H1 (cell line): ENCODE data around the gene AKR7A2. TPM values are rescaled to one million over a fixed set of nuclear protein-coding genes. Genes with fewer than 3 reads are reported as not detected.

Experiments used
- NRF1 ChIP-seq: IDR thresholded peaks from 2 replicates; pipeline ENCODE4 v1.6.1; 2011; ENCODE audit warnings: mild to moderate bottlenecking, low read depth, low read length, improper control_type of control experiment
- SP2 ChIP-seq: IDR thresholded peaks from 2 replicates; pipeline ENCODE4 v1.6.1; 2012; ENCODE audit warnings: mild to moderate bottlenecking, low read length, inconsistent platforms
- polyA plus RNA-seq, 7 experiments: library from polyadenylated mRNA; depleted of rRNA in 3 of 7; stranded (reverse) in 5 of 7; unstranded in 2 of 7; fragments of >200 nt in 5 of 7; fragments of 200-250 nt in 2 of 7; gene quantifications; 1 replicate in 5 of 7; 2 replicates in 1 of 7; 4 replicates in 1 of 7; pipeline versions ENCODE4 v1.2.1 to v1.2.3, GENCODE V29; 2011 to 2013; ENCODE audit warnings: missing spikeins in 2 of 7, mixed read lengths in 2 of 7
- total RNA-seq: library from RNA; stranded (reverse); fragmentation: NEBNext Ultra II Directional; extraction: Animal tissue kit (Norgen Biotek cat#: 25700); gene quantifications from 2 replicates; pipeline ENCODE4 v1.2.1, GENCODE V29; 2021

The AKR7A2 gene
- total and polyA plus RNA-seq, 2 of the 8 experiments (the other 6 are each of a cell fraction or from before 2014, with no cell fraction given): 32.0 to 48.3 TPM

DNA sequence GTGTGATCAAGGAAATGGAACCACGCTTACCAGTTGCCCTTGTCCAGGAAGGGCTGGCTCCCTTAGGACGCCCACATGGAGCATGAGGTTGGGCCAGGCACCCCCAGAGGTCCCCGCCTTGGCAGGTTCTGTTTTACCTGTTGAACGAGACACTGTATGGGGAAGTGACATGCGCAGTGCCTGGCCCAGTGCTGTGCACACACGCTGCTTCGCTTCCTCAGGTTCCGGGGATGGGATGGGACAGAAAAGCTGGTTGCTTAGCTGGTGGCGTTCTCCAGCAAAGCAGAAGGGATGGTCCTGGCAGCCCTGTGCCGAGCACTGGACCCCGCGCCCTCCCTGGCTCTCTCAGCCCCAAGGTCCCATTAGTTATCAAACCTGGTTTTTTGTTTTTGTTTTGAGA, 20.9 kb upstream of the AKR7A2 start (continued):
- no peak for TF ChIP-seq NRF1
- TF ChIP-seq SP2: no peak
